GM19043 (cell line): ENCODE results near the gene SOD1.
"Not testable (repeated sequence)": the region's sequence is repeated elsewhere in the genome, so short reads cannot be mapped to it uniquely, and the experiment has no call there.

ENCODE experiments used
- ATAC-seq: cut with Tn5 transposase; IDR thresholded peaks from one replicate; pipeline ENCODE4 v1.9.1; 2021; ENCODE audit warnings: low read depth; ENCODE audit not compliant: unreplicated experiment

SOD1 gene

DNA sequence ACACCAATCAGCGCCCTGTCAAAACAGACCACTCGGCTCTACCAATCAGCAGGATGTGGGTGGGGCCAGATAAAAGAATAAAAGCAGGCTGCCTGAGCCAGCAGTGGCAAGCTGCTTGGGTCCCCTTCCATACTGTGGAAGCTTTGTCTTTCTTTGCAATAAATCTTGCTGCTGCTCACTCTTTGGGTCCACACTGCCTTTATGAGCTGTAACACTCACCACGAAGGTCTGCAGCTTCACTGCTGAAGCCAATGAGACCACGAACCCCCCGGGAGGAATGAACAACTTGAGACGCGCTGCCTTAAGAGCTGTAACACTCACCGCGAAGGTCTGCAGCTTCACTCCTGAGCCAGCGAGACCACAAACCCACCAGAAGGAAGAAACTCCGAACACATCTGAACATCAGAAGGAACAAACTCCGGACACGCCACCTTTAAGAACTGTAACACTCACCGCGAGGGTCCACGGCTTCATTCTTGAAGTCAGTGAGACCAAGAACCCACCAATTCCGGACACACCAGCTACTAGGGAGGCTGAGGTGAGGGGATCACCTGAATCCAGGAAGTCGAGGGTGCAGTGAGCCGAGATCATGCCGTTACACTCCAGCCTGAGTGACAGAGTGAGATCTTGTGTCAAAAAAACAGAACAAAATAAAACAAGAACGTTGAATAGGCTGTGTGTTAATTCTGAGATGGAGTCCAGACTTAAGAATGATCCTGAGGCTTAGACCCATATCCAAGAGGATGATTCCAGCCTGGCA, 4.5 kb upstream of the SOD1 start:
- ATAC-seq, result not testable (repeated sequence)

DNA sequence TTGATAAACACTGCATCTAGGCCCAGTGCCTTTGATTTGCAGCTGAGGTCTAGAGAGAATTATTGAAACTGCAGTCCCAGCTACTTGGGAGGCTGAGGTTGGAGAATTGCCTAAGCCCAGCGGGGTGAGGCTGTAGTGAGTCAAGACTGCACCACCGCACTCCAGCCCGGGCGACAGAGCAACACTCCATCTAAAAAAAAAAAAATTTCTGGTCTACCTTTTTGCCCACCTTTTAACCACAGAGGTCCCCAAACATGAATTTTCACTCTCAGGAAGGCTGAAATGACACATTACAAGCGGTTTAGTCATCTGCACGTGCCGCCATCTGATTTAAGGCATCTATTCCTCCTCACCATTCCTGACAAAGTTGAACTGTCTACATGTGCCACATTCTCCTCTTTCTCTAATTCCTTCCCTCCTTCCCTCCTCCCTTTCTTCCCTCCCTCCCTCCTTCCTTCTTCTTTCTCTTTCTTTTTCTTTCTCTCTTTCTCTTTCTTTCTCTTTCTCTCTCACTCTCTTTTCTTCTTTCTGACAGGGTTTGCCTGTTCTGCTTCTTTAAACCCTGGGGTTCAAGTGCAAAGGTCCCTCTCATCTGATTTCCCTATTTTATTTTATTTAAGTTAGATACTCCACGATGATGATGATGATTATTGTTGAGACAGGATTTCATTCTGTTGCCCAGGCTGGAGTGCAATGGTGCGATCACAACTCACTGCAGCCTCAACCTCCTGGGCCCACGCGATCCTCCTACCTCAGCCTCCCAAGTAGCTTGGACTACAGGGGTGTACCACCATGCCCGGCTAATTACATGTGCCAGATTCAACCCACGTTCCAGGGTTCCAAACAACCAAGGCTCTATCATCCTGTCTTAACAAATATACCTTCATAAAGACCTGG, 3.0 kb upstream of the SOD1 start:
- no peak for ATAC-seq

DNA sequence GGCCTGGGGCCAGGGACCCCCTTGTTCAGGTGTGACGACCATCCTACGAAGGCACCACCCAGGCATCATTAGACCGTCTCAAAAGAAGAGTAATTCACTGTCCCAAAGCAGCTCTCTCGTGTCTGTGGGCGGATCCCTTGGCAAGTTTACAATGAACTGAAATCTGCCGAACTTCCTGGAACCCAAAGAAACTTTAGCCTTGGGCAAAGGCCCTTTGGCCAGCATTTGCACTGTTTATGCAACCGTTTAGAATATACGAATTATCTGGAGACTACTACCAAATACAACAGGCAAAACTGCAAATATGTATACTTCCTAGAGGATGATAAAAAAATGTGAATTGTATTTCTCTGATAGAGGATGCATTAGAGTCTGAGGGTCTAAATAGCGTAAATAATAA, 1.4 kb upstream of the SOD1 start:
- no peak for ATAC-seq

DNA sequence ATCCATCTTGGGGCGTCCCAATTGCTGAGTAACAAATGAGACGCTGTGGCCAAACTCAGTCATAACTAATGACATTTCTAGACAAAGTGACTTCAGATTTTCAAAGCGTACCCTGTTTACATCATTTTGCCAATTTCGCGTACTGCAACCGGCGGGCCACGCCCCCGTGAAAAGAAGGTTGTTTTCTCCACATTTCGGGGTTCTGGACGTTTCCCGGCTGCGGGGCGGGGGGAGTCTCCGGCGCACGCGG, 282 bp upstream of the SOD1 start:
- ATAC-seq, result peak; percentile 11

DNA sequence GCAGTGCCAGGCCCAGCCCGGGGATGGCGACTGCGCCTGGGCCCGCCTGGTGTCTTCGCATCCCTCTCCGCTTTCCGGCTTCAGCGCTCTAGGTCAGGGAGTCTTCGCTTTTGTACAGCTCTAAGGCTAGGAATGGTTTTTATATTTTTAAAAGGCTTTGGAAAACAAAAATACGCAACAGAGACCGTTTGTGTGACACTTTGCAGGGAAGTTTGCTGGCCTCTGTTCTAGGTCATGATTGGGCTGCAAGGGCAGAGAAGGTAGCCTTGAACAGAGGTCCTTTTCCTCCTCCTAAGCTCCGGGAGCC, 719 bp downstream of the SOD1 start:
- peak; percentile 23 for ATAC-seq

DNA sequence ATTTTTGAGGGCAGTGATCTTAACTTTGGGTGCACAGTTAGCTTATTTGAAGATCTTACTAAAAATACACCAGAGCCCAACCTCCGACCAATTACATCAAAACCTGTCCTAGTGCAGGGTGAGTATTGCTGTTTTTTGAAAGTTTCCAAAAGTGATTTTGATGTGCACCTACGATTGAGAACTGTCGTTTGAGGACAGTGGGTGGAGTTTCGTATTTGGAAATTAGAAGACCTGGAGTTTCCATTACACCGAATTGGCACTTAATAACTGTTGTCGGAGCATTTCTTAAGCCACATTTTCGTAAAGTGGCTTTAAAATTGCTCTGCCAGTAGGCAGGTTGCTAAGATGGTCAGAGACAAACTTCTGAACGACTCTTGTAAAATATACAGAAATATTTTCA, 1.1 kb downstream of the SOD1 start:
- no peak for ATAC-seq

DNA sequence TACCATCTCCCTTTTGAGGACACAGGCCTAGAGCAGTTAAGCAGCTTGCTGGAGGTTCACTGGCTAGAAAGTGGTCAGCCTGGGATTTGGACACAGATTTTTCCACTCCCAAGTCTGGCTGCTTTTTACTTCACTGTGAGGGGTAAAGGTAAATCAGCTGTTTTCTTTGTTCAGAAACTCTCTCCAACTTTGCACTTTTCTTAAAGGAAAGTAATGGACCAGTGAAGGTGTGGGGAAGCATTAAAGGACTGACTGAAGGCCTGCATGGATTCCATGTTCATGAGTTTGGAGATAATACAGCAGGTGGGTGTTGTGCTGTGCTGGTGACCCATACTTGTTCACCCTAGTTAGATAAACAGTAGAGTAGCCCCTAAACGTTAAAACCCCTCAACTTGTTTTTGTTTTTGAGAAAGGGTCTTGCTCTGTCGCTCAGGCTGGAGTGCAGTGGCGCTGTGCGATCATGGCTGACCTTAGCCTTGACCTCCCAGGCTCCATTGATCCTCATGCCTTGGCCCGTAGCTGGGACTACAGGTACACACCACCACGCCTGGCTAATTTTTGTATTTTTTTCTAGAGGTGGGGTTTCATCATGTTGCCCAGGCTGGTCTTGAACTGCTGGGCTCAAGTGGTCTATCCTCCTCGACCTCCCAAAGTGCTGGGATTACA, 4.2 kb downstream of the SOD1 start:
- no peak for ATAC-seq

DNA sequence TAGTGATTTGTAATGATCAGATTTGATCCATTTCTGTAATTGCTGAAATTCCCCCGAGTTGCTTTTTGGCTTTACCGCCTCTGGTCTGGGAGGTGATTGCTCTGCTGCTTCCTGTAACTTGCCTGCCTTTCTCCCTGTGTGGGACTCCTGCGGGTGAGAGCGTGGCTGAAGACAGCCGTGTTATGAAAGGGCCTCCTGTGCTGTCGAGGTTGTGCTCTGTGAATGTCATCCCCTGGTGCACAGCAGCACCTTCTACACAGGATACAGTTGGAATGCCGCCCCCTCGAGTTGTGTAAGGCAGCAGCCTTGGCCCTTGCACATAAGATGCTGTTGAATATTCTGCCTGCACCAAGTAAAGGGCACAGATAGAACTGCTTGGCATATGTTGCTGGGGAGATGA, 5.9 kb downstream of the SOD1 start:
- ATAC-seq, result no peak

DNA sequence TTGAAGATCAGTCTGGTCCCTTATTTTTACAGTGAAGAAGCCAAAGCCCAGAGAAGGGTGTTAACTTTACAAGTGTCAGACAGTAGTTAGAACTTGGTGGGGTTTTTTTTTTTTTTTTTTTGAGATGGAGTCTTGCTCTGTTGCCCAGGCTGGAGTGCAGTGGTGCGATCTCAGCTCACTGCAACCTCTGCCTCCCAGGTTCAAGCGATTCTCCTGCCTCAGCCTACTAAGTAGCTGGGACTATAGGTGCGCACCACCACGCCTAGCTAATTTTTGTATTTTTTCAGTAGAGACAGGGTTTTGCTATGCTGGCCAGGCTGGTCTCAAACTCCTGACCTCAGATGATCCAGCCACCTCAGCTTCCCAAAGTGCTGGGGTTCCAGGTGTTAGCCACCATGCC, 6.4 kb downstream of the SOD1 start:
- ATAC-seq, result not testable (repeated sequence)

DNA sequence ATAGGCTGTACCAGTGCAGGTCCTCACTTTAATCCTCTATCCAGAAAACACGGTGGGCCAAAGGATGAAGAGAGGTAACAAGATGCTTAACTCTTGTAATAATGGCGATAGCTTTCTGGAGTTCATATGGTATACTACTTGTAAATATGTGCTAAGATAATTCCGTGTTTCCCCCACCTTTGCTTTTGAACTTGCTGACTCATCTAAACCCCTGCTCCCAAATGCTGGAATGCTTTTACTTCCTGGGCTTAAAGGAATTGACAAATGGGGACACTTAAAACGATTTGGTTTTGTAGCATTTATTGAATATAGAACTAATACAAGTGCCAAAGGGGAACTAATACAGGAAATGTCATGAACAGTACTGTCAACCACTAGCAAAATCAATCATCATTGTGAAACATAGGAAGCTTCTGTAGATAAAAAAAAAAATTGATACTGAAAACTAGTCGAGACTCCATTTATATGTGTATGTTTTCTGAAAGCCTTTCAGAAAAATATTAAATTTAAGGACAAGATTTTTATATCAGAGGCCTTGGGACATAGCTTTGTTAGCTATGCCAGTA, 7.0 kb downstream of the SOD1 start:
- ATAC-seq, result no peak

DNA sequence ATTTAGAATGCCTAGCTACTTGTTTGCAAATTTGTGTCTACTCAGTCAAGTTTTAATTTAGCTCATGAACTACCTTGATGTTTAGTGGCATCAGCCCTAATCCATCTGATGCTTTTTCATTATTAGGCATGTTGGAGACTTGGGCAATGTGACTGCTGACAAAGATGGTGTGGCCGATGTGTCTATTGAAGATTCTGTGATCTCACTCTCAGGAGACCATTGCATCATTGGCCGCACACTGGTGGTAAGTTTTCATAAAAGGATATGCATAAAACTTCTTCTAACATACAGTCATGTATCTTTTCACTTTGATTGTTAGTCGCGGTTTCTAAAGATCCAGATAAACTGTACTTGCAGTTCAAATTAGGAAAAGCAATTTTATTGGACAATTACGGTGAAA, 7.6 kb downstream of the SOD1 start:
- no peak for ATAC-seq

DNA sequence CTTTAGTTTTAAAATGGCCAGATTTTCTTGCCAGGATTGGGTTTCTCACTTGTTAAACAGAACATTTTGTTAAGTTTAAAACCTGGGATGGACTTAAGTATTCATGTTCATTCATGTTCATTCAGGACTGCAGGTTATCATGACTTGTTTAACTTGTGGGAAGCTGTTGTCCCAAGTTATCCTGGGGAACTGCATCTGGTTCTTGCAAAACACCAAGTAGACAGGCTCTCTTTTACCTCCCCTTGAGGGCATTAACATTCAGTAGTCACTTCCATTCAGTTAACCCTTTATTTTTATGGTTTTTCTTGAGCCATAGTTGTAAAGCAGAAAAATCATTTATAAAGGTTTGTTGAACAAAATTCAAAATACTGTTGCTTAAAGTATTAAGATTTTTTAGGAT, 8.1 kb downstream of the SOD1 start:
- ATAC-seq, result no peak

DNA sequence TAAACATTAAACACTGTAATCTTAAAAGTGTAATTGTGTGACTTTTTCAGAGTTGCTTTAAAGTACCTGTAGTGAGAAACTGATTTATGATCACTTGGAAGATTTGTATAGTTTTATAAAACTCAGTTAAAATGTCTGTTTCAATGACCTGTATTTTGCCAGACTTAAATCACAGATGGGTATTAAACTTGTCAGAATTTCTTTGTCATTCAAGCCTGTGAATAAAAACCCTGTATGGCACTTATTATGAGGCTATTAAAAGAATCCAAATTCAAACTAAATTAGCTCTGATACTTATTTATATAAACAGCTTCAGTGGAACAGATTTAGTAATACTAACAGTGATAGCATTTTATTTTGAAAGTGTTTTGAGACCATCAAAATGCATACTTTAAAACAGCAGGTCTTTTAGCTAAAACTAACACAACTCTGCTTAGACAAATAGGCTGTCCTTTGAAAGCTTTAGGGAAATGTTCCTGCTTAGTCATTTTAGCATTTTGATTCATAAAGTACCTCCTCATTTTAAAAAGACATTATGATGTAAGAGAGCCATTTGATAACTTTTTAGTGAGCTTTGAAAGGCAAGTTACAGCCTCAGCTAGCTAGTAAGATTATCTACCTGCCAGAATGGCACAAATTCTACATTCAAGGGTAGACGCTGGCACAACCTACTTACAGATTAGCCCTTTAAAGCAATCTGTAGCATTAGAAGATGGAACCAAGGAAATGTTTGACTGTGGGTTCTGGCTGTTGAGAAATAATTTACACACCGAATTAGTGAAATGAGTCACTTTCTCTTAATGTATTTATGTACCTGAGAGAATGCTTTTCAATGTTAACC, 9.4 kb downstream of the SOD1 start:
- ATAC-seq, result no peak

DNA sequence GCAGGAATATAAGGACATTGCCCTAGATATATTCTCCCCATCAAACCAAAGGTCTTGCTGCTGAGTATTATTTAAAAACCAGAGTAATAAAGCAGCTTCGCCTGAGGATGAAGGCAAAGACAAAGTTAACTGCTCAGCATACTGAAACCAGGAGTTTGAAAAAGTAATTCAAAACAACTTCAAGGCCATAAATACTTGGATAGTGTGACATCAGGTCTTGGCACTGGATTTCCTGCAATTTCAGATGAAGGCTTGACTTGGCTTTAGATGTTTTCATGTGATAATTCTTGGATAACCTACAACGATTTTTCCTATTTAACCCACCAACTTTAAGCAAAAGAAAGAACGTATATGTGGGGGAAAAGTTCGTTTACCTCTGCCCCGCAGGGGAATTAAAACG, 10.6 kb downstream of the SOD1 start:
- ATAC-seq, result no peak

DNA sequence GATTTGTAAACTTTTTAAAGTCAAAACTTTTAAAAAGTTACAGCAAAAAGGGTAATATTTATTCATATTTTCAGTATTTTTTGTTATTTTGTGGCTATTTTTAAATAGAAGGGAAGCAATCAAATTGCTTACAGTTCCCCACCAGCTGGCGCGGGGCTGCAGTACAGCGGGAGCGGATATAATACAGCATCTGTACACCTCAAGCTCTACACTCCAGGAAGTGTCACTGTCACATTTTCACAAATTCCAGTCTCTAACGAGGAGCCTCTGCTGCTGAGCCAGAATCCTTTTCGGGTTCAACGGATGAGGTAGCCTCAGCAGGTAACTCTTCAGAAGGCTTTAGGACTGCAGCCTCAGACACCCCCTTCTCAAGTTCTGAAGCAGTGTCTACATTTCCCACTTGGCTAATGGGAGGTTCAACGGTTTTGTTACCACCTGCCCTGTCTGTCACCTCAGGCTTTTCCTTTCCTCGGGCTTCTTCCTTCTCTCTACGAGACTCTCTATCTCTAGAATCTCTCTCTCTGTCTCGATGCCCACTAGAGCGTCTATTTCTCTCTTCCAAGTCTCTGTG, 11.7 kb downstream of the SOD1 start:
- no peak for ATAC-seq

DNA sequence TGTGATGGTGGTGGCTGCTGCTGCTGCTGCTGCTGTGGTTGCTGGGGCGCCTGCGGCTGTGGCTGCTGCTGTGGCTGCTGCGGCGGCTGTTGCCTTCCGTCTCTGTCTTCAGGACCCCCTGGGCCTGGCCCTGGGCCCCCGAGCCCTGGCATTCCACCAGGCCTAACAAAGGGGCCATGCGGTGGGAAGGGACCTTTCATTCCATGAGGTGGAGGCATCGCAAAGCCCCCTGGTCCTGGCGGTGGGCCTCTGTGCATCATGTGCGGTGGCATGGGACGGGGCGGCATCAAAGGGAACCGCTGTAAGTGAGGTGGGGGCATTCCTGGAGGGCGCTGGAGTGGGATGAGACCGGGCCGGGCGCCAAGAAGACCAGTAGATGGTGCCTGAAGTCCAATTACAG, 12.4 kb downstream of the SOD1 start:
- no peak for ATAC-seq

DNA sequence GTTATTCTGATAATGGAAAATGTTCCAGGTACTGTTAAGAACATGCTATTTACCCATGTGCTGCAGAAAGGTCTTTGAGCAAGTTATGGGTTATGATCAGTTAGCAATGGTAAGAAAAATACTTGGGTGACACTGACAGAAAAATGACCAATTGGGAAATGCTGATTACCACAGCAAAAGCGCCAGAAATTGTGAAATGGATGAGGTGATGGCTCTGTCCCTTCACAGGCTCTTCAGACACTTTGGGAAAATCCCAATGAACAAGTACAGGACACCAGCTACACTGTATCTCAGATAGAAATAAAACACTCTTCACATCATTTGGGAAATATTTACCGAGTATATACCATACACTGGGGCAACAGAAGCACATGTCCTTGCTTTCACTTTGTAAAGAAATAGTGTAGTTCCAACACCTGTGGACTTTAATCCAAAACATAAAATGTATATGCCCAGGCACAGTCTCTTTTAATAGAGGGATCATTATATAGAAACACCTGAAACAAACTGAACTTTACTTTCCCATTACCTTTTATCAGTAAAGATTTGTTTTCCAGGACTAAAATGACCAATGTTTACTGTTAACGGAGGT, 13.9 kb downstream of the SOD1 start:
- ATAC-seq, result no peak

DNA sequence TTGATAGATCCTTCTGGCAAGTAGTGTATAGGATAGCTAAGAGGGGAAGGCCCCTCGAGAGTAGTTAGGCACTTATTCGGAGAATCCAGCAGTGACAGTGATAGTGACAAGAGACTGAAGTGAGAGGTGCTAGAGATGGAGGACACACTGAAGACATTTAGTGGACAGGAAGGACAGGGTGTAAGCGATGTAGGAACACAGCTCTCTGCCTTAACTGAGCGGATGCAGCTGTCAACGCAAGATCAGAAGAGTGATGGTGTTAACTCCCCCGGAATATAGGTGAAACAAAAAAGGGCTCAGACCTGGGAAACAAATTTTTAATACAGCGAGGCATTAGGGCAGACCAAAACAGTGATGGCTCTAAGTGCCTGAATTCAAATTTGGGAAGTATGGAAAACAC, 15.8 kb downstream of the SOD1 start:
- no peak for ATAC-seq

DNA sequence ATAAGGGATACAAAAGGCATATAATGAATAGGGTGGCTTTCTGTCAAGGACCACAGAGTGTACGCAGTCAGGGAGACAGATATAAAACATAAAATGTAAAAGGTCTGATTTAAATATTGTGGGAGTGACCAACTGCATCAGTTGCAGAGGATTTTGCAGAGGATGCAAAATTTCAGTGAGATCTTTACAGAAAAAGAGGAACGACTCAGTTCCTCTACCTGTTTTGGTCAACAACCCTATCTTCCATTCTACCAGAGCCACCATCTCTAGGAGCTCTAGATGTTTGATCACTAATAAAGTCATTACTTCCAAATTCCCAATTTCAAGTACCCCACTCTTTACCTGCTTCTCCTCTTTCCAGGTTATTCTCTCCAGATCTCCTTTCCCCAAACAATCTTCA, 16.5 kb downstream of the SOD1 start:
- no peak for ATAC-seq

DNA sequence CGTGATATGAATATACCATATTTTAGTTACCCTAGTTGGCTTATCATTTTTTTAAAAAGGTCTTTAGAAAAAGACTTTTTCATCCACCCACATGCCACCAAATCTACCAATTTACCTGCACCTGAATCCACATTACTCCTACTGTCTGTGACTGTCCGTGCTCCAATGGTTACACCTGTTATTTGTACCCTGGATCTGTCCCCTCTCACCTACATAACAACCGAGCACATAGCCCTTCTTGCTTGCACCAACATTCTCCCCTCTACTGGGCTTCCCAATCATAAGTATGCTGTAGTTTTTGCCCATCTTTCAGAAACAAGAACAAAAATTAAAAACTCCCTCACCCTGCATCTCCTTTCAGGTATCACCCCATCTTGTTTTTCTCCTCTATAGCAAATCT, 17.6 kb downstream of the SOD1 start:
- ATAC-seq, result no peak
